C4-2B (cell line): ENCODE results near the gene SPRED2.

Experiments used
- ZFX ChIP-seq: fragments of 450-650 bp; IDR thresholded peaks from 2 replicates; pipeline ENCODE4 v1.6.1; 2017
- TF ChIP-seq, protein P1 (sequence below): fragments of 450-650 bp; conservative IDR thresholded peaks from 2 replicates; pipeline ENCODE4 v1.5.1; 2017; ENCODE audit warnings: mild to moderate bottlenecking

DNA sequence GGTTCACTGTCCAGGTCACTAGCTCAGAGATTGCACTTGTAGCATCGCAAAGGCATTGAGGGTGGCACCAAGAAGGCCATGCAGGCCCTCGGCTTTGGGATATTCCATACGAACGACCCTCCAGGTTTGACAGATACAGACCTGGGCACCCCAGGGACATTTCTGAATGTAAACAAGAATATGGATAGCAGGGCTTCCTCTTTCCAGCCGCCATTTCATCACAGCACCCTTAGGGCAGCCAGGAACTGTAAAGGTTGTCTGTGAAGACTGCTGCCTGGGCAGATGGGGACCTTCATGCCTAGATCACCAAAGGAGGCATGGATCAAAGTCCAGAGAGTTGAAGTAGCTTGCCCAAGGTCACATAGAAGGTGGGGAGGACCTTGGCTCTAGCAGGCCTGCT, 134.3 kb downstream of the SPRED2 start:
- TF ChIP-seq, protein P1, sequence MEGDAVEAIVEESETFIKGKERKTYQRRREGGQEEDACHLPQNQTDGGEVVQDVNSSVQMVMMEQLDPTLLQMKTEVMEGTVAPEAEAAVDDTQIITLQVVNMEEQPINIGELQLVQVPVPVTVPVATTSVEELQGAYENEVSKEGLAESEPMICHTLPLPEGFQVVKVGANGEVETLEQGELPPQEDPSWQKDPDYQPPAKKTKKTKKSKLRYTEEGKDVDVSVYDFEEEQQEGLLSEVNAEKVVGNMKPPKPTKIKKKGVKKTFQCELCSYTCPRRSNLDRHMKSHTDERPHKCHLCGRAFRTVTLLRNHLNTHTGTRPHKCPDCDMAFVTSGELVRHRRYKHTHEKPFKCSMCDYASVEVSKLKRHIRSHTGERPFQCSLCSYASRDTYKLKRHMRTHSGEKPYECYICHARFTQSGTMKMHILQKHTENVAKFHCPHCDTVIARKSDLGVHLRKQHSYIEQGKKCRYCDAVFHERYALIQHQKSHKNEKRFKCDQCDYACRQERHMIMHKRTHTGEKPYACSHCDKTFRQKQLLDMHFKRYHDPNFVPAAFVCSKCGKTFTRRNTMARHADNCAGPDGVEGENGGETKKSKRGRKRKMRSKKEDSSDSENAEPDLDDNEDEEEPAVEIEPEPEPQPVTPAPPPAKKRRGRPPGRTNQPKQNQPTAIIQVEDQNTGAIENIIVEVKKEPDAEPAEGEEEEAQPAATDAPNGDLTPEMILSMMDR: no peak
- TF ChIP-seq ZFX: no peak
